Transverse colon (tissue), 4 donors: Measurements from ENCODE around the gene MCC. TPM values are rescaled to one million over a fixed set of nuclear protein-coding genes. Genes with fewer than 3 reads are reported as not detected.

ENCODE experiments used
- DNase-seq: peaks from one replicate; pipeline ENCODE4 v3.0.0-alpha.2; 2019
- H3K27ac ChIP-seq, 4 donors: fragments of 200-600 bp; sonication (generic); 2 replicates each; pipeline ENCODE4 v1.5.1; 2016 to 2018; ENCODE audit warnings: inconsistent platforms in 4 of 4
- H3K27me3 ChIP-seq: fragments of 200-600 bp; sonication (generic); 2 replicates; pipeline ENCODE4 v1.5.1; 2017; ENCODE audit warnings: inconsistent platforms
- H3K36me3 ChIP-seq, 4 donors: fragments of 200-600 bp; sonication (generic); 2 replicates each; pipeline ENCODE4 v1.5.1; 2017 to 2019; ENCODE audit warnings: inconsistent platforms in 4 of 4
- H3K4me1 ChIP-seq, 4 donors: fragments of 200-600 bp; sonication (generic); 2 replicates each; pipeline ENCODE4 v1.5.1; 2017 to 2020; ENCODE audit warnings: inconsistent platforms in 4 of 4
- H3K4me3 ChIP-seq, 4 donors: fragments of 200-600 bp; sonication (generic); 1 replicate in 1 of 4; 2 replicates in 3 of 4; pipeline versions ENCODE4 v1.5.1 to v1.6.1; 2017 to 2019; ENCODE audit warnings: inconsistent platforms in 4 of 4
- H3K9me3 ChIP-seq, 2 donors: fragments of 200-600 bp; sonication (generic); 2 replicates each; pipeline ENCODE4 v1.5.1; 2017 to 2019; ENCODE audit warnings: inconsistent platforms in 2 of 2
- EP300 ChIP-seq: sonication (generic); formaldehyde crosslinking; IDR thresholded peaks from one replicate; pipeline ENCODE4 v1.6.1; 2017; ENCODE audit warnings: antibody characterized with exemption, low read depth
- POLR2A ChIP-seq: fragments of 450-650 bp; IDR thresholded peaks from one replicate; pipeline ENCODE4 v1.6.1; 2016; ENCODE audit warnings: antibody characterized with exemption, mild to moderate bottlenecking, moderate library complexity
- POLR2AphosphoS5 ChIP-seq, 3 donors: sonication (generic); formaldehyde crosslinking; IDR thresholded peaks; one replicate each; pipeline ENCODE4 v1.6.1; 2016; ENCODE audit warnings: antibody characterized with exemption in 3 of 3
- WGBS, 2 donors: methylation state at CpG; one replicate each; pipeline ENCODE4 v1.1.5; 2018; ENCODE audit warnings: low coverage in 1 of 2; 5-methylcytosine and 5-hydroxymethylcytosine counted together
- in situ Hi-C, 4 donors: fragments of 200-750 bp; cut with MboI; loops; one replicate each; pipeline versions ENCODE4 v1.15.0 to v1.15.1; 2017; ENCODE audit warnings: low sequenced_read_pairs in 3 of 4, low pct_ligation_motif_present in 1 of 4, low pct_unique_long_range_greater_than_20kb in 1 of 4
- intact Hi-C: fragments of 100-400 bp; cut with DNase I; formaldehyde crosslinking; loops from one replicate; pipeline ENCODE4 v1.15.1; 2023; ENCODE audit warnings: low total_unique reads
- total RNA-seq, 4 donors: library from RNA; depleted of rRNA; stranded (reverse); fragments of >200 nt; gene quantifications; one replicate each; pipeline ENCODE4 v1.1.0, GENCODE V29; 2016
- TF ChIP-seq, protein P1 (sequence below), 5 experiments: fragments of 200-600 bp in 3 of 5; fragments of 450-650 bp in 2 of 5; sonication (generic) in 3 of 5; IDR thresholded peaks; 1 replicate in 2 of 5; 2 replicates in 3 of 5; pipeline ENCODE4 v1.5.1; 2016 to 2017; ENCODE audit warnings: antibody characterized with exemption in 5 of 5, inconsistent platforms in 3 of 5, mild to moderate bottlenecking in 2 of 5, moderate library complexity in 1 of 5

The MCC gene
- total RNA-seq, 4 donors from 2014 or later: 2.6 to 28.4 (median 16.4) TPM

GRCh38 chr5:113085880-113086409, 402.3 kb downstream of the MCC start:
- Histone ChIP-seq H3K9me3 (no peaks in the 10 kb centered on the region), H3K4me1 (peaks cover 0 to 5% (median 2%) of the 10 kb centered on the region in 4 donors), H3K4me3 (no peak overlapping the region), H3K27ac (no peak overlapping the region), H3K36me3 (no peaks in the 10 kb centered on the region), H3K27me3 (no peaks in the 10 kb centered on the region)
- TF ChIP-seq POLR2AphosphoS5 (IDR thresholded peaks at IDR 0.05): no peak
- no peak for TF ChIP-seq POLR2A
- TF ChIP-seq, protein P1, sequence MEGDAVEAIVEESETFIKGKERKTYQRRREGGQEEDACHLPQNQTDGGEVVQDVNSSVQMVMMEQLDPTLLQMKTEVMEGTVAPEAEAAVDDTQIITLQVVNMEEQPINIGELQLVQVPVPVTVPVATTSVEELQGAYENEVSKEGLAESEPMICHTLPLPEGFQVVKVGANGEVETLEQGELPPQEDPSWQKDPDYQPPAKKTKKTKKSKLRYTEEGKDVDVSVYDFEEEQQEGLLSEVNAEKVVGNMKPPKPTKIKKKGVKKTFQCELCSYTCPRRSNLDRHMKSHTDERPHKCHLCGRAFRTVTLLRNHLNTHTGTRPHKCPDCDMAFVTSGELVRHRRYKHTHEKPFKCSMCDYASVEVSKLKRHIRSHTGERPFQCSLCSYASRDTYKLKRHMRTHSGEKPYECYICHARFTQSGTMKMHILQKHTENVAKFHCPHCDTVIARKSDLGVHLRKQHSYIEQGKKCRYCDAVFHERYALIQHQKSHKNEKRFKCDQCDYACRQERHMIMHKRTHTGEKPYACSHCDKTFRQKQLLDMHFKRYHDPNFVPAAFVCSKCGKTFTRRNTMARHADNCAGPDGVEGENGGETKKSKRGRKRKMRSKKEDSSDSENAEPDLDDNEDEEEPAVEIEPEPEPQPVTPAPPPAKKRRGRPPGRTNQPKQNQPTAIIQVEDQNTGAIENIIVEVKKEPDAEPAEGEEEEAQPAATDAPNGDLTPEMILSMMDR (IDR thresholded peaks at IDR 0.05): no peak
- TF ChIP-seq EP300: no peak
- WGBS, 2 donors: 92% methylated on average over 7 of the region's 7 CpGs; no CpG with 5 or more reads in 1 of the 2 donors
- DNase-seq: no peak
- intact Hi-C loops: no loop called here
- in situ Hi-C loops: no loop called here

DNA sequence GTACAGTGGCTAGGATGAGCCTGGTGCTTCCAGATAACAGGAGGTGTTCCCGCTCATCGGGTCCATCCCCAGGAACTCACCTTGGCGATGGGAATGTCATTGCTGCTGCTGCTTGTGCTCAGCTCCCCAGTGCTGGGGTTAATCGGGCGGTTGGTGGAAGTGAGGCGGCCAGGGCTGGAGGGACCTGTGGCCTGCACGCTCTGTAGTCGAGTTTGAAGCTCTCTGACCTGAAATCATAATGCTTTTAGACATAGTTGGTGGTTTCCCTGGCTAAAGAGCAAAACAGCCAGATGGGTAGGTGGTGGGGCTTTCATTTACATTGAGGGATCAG, 403.2 kb downstream of the MCC start:
- intact Hi-C loops: no loop called here
- Histone ChIP-seq H3K27me3 (no peaks in the 10 kb centered on the region), H3K36me3 (no peaks in the 10 kb centered on the region), H3K27ac (no peak overlapping the region), H3K4me1 (peaks cover 0 to 3% (median 0%) of the 10 kb centered on the region in 4 donors), H3K4me3 (no peak overlapping the region), H3K9me3 (no peaks in the 10 kb centered on the region)
- in situ Hi-C loops: no loop called here
- 87% methylated on average over 8 of the region's 8 CpGs; no CpG with 5 or more reads in 1 of the 2 donors for WGBS, 2 donors
- no peak for DNase-seq
- no peak for TF ChIP-seq EP300
- no peak for TF ChIP-seq POLR2A
- TF ChIP-seq, protein P1 (IDR thresholded peaks at IDR 0.05): no peak
- no peak for TF ChIP-seq POLR2AphosphoS5 (IDR thresholded peaks at IDR 0.05)

DNA sequence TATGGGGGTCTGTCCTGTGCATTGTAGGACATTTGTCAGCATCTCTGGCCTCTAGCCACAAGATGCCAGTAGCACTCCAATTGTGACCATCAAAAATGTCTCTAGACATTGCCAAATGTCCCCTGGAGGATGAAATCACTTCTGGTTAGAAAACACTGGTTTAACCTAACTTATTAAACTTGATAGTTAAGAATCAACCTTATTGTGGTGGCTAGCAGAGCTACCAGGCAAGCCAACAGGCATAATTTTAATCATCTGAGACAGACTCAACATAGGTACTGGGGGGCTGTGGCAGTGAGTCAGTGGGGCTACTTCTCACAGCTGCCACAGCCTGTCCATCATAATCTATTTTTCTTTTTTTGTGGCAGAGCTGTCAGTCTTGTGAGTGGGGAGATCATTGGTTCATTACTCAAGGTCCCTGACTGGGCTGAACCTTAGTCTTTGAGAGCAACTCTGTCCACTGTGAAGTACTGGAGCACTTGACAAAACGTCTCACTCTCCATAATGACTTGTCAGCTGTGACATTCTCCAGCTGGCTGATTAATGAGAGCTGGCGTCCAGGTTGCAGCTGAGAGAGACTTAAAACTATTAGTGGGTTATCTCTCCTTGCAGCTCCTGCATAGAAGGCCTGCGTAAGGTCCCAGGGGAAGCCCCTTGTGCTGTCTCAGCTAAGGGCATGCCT, 403.7 kb downstream of the MCC start:
- intact Hi-C loops: no loop called here
- TF ChIP-seq, protein P1 (IDR thresholded peaks at IDR 0.05): no peak
- no peaks in the 10 kb centered on the region for H3K36me3 ChIP-seq
- WGBS, 2 donors: 65% methylated on average over 3 of the region's 3 CpGs; no CpG with 5 or more reads in 1 of the 2 donors
- no peaks in the 10 kb centered on the region for H3K27me3 ChIP-seq
- H3K4me1 ChIP-seq: no peaks in the 10 kb centered on the region
- no peak overlapping the region for H3K4me3 ChIP-seq
- H3K9me3 ChIP-seq: no peaks in the 10 kb centered on the region
- no peak overlapping the region for H3K27ac ChIP-seq
- DNase-seq: no peak
- in situ Hi-C loops: no loop called here

GRCh38 chr5:113083481-113083880, 404.8 kb downstream of the MCC start:
- DNase-seq: no peak
- no peaks in the 10 kb centered on the region for H3K9me3 ChIP-seq

More at GRCh38 chr5:113083481-113083880, 404.8 kb downstream of the MCC start:
- Histone ChIP-seq H3K36me3 (no peaks in the 10 kb centered on the region), H3K27ac (no peak overlapping the region), H3K27me3 (no peaks in the 10 kb centered on the region), H3K4me3 (no peak overlapping the region), H3K4me1 (no peaks in the 10 kb centered on the region)
- in situ Hi-C loops (no loop called here), intact Hi-C loops (no loop called here)
- TF ChIP-seq, protein P1 (IDR thresholded peaks at IDR 0.05): no peak
- no peak for TF ChIP-seq EP300
- TF ChIP-seq POLR2AphosphoS5 (IDR thresholded peaks at IDR 0.05): no peak
- no peak for TF ChIP-seq POLR2A
